Immature natural killer cell (primary cell): ENCODE results near the gene SRCIN1. TPM values are rescaled to one million over a fixed set of nuclear protein-coding genes. Genes with fewer than 3 reads are reported as not detected.
A peak's percentile ranks its signal among the peaks of the same experiment; 100 is the strongest.

Experiments
- DNase-seq, 3 donors: peaks; one replicate each; pipeline ENCODE4 v3.0.0; 2022; ENCODE audit warnings: mixed read lengths in 1 of 3
- H3K27ac Mint-ChIP-seq, 6 donors: one replicate each; pipeline ENCODE4 v1.8.0; 2020; ENCODE audit warnings: mixed read lengths in 6 of 6, mild to moderate bottlenecking in 5 of 6, inconsistent platforms in 4 of 6, moderate library complexity in 3 of 6
- H3K27me3 Mint-ChIP-seq, 3 donors: one replicate each; pipeline ENCODE4 v1.8.0; 2020 to 2021; ENCODE audit warnings: low read depth in 3 of 3, mild to moderate bottlenecking in 3 of 3, mixed read lengths in 3 of 3, moderate library complexity in 3 of 3, inconsistent platforms in 1 of 3
- H3K36me3 Mint-ChIP-seq, 3 donors: one replicate each; pipeline ENCODE4 v1.8.0; 2020; ENCODE audit warnings: mixed read lengths in 3 of 3, inconsistent platforms in 2 of 3, mild to moderate bottlenecking in 2 of 3
- H3K4me1 Mint-ChIP-seq, 2 donors: one replicate each; pipeline ENCODE4 v1.8.0; 2020; ENCODE audit warnings: inconsistent platforms in 2 of 2, mild to moderate bottlenecking in 2 of 2, mixed read lengths in 2 of 2, moderate library complexity in 1 of 2
- H3K4me3 Mint-ChIP-seq, 5 donors: one replicate each; pipeline ENCODE4 v1.8.0; 2020; ENCODE audit warnings: mild to moderate bottlenecking in 5 of 5, mixed read lengths in 5 of 5, inconsistent platforms in 3 of 5, moderate library complexity in 3 of 5
- H3K9me3 Mint-ChIP-seq, 6 donors: one replicate each; pipeline ENCODE4 v1.8.0; 2020; ENCODE audit warnings: mild to moderate bottlenecking in 6 of 6, mixed read lengths in 6 of 6, inconsistent platforms in 4 of 6, moderate library complexity in 3 of 6
- polyA plus RNA-seq, 3 donors: library from polyadenylated mRNA; unstranded; fragments of 300-500 nt; fragmentation: Illumina TruSeq; gene quantifications; one replicate each; pipeline ENCODE4 v1.2.3, GENCODE V29; 2021

SRCIN1 gene
- polyA plus RNA-seq, 3 donors from 2014 or later: not detected

GRCh38 chr17:38557396-38557795 lies 48.4 kb downstream of the SRCIN1 start:
- DNase-seq: no peak
- H3K27me3 Mint-ChIP-seq: peaks cover 10 to 16% (median 12%) of the 10 kb centered on the region in 3 donors
- peak overlapping the region in 4 of 5 donors; percentile 60 to 97 (median 76) for H3K4me3 Mint-ChIP-seq
- H3K4me1 Mint-ChIP-seq: peaks cover 17 to 23% of the 10 kb centered on the region in 2 donors
- no peaks in the 10 kb centered on the region for H3K9me3 Mint-ChIP-seq
- no peaks in the 10 kb centered on the region for H3K36me3 Mint-ChIP-seq
- H3K27ac Mint-ChIP-seq: no peak overlapping the region

- H3K4me1 Mint-ChIP-seq: peaks cover 17 to 23% of the 10 kb centered on the region in 2 donors
- H3K27me3 Mint-ChIP-seq: peaks cover 8 to 12% (median 12%) of the 10 kb centered on the region in 3 donors
- no peaks in the 10 kb centered on the region for H3K9me3 Mint-ChIP-seq
- no peak for DNase-seq
- H3K36me3 Mint-ChIP-seq: no peaks in the 10 kb centered on the region
- peak overlapping the region in 2 of 5 donors; percentile 6 to 62 for H3K4me3 Mint-ChIP-seq
- no peak overlapping the region for H3K27ac Mint-ChIP-seq
Measured at GRCh38 chr17:38556239-38556638, 49.5 kb downstream of the SRCIN1 start.

- no peaks in the 10 kb centered on the region for H3K36me3 Mint-ChIP-seq
- H3K4me1 Mint-ChIP-seq: peaks cover 11 to 15% of the 10 kb centered on the region in 2 donors
- no peak overlapping the region for H3K27ac Mint-ChIP-seq
- no peak overlapping the region for H3K4me3 Mint-ChIP-seq
- DNase-seq: no peak
- H3K27me3 Mint-ChIP-seq: peaks cover 8% of the 10 kb centered on the region in 3 donors
- no peaks in the 10 kb centered on the region for H3K9me3 Mint-ChIP-seq
Measured at GRCh38 chr17:38554430-38555350, 51.1 kb downstream of the SRCIN1 start.

- Mint-ChIP-seq H3K36me3 (no peaks in the 10 kb centered on the region), H3K9me3 (peaks cover 0 to 1% (median 0%) of the 10 kb centered on the region in 6 donors), H3K27ac (no peak overlapping the region), H3K4me1 (no peaks in the 10 kb centered on the region), H3K4me3 (no peak overlapping the region), H3K27me3 (peaks cover 0 to 11% (median 5%) of the 10 kb centered on the region in 3 donors)
- no peak for DNase-seq
Measured at GRCh38 chr17:38552343-38552742, 53.4 kb downstream of the SRCIN1 start.

- Mint-ChIP-seq H3K9me3 (peaks cover 0 to 1% (median 0%) of the 10 kb centered on the region in 6 donors), H3K4me3 (no peak overlapping the region), H3K4me1 (no peaks in the 10 kb centered on the region), H3K27ac (no peak overlapping the region), H3K36me3 (no peaks in the 10 kb centered on the region), H3K27me3 (peaks cover 0 to 11% (median 7%) of the 10 kb centered on the region in 3 donors)
- DNase-seq: no peak
Measured at GRCh38 chr17:38551121-38551520, 54.6 kb downstream of the SRCIN1 start.

- Mint-ChIP-seq H3K36me3 (no peaks in the 10 kb centered on the region), H3K4me3 (no peak overlapping the region), H3K27ac (no peak overlapping the region), H3K27me3 (peaks cover 0 to 11% (median 7%) of the 10 kb centered on the region in 3 donors), H3K4me1 (no peaks in the 10 kb centered on the region), H3K9me3 (peaks cover 0 to 1% (median 0%) of the 10 kb centered on the region in 6 donors)
- no peak for DNase-seq
Measured at GRCh38 chr17:38550661-38551060, 55.1 kb downstream of the SRCIN1 start.

- no peak overlapping the region for H3K4me3 Mint-ChIP-seq
- peaks cover 0 to 1% (median 0%) of the 10 kb centered on the region in 6 donors for H3K9me3 Mint-ChIP-seq
- DNase-seq: no peak
- H3K36me3 Mint-ChIP-seq: no peaks in the 10 kb centered on the region
- no peak overlapping the region for H3K27ac Mint-ChIP-seq
- H3K27me3 Mint-ChIP-seq: peaks cover 0 to 8% (median 7%) of the 10 kb centered on the region in 3 donors
- H3K4me1 Mint-ChIP-seq: no peaks in the 10 kb centered on the region
Measured at GRCh38 chr17:38549285-38549684, 56.5 kb downstream of the SRCIN1 start.

- no peaks in the 10 kb centered on the region for H3K4me1 Mint-ChIP-seq
- H3K9me3 Mint-ChIP-seq: peaks cover 0 to 1% (median 0%) of the 10 kb centered on the region in 6 donors
- no peaks in the 10 kb centered on the region for H3K36me3 Mint-ChIP-seq
- no peak overlapping the region for H3K27ac Mint-ChIP-seq
- H3K4me3 Mint-ChIP-seq: no peak overlapping the region
- peaks cover 4 to 8% (median 7%) of the 10 kb centered on the region in 3 donors for H3K27me3 Mint-ChIP-seq
- no peak for DNase-seq
Measured at GRCh38 chr17:38547444-38547843, 58.3 kb downstream of the SRCIN1 start.

GRCh38 chr17:38546396-38546795 lies 59.4 kb downstream of the SRCIN1 start:
- no peak overlapping the region for H3K27ac Mint-ChIP-seq
- no peak for DNase-seq
- H3K36me3 Mint-ChIP-seq: no peaks in the 10 kb centered on the region
- peaks cover 0 to 1% (median 0%) of the 10 kb centered on the region in 6 donors for H3K9me3 Mint-ChIP-seq
- peaks cover 7 to 8% (median 7%) of the 10 kb centered on the region in 3 donors for H3K27me3 Mint-ChIP-seq
- H3K4me3 Mint-ChIP-seq: no peak overlapping the region
- H3K4me1 Mint-ChIP-seq: no peaks in the 10 kb centered on the region

GRCh38 chr17:38545531-38546225 lies 60.1 kb downstream of the SRCIN1 start:
- Mint-ChIP-seq H3K4me1 (no peaks in the 10 kb centered on the region), H3K9me3 (peaks cover 0 to 1% (median 0%) of the 10 kb centered on the region in 6 donors), H3K4me3 (no peak overlapping the region), H3K27me3 (peaks cover 6 to 9% (median 7%) of the 10 kb centered on the region in 3 donors), H3K36me3 (no peaks in the 10 kb centered on the region), H3K27ac (no peak overlapping the region)
- no peak for DNase-seq

- Mint-ChIP-seq H3K27ac (no peak overlapping the region), H3K4me3 (no peak overlapping the region), H3K9me3 (peaks cover 0 to 1% (median 0%) of the 10 kb centered on the region in 6 donors), H3K27me3 (peaks cover 3 to 7% (median 6%) of the 10 kb centered on the region in 3 donors), H3K4me1 (no peaks in the 10 kb centered on the region), H3K36me3 (no peaks in the 10 kb centered on the region)
- no peak for DNase-seq
Measured at GRCh38 chr17:38544839-38545209, 60.9 kb downstream of the SRCIN1 start.

GRCh38 chr17:38544175-38544838 lies 61.4 kb downstream of the SRCIN1 start:
- Mint-ChIP-seq H3K27ac (no peak overlapping the region), H3K4me1 (no peaks in the 10 kb centered on the region), H3K9me3 (peaks cover 0 to 1% (median 0%) of the 10 kb centered on the region in 6 donors), H3K27me3 (peaks cover 2 to 7% (median 2%) of the 10 kb centered on the region in 3 donors), H3K36me3 (no peaks in the 10 kb centered on the region), H3K4me3 (no peak overlapping the region)
- DNase-seq: no peak

- H3K9me3 Mint-ChIP-seq: peaks cover 0 to 1% (median 0%) of the 10 kb centered on the region in 6 donors
- no peak for DNase-seq
- H3K4me1 Mint-ChIP-seq: no peaks in the 10 kb centered on the region
- H3K4me3 Mint-ChIP-seq: no peak overlapping the region
- H3K27me3 Mint-ChIP-seq: peaks cover 2 to 7% (median 2%) of the 10 kb centered on the region in 3 donors
- H3K36me3 Mint-ChIP-seq: no peaks in the 10 kb centered on the region
- no peak overlapping the region for H3K27ac Mint-ChIP-seq
Measured at GRCh38 chr17:38543403-38544174, 62.2 kb downstream of the SRCIN1 start.
